HUDEP-2 (cell line): ENCODE measurements around the gene FCGR3B.
"Not testable (repeated sequence)": the region's sequence is repeated elsewhere in the genome, so short reads cannot be mapped to it uniquely, and the experiment has no call there.

Experiments used
- DNase-seq, 76 experiments: peaks; one replicate each; lab custom pipeline; 2025; ENCODE audit not compliant: unreplicated experiment in 76 of 76; lab: John Stamatoyannopoulos, UW

The FCGR3B gene

GRCh38 chr1:161606541-161607336 lies 24.2 kb downstream of the FCGR3B start:
- not testable (repeated sequence) for DNase-seq

- peak in 1 of 76 experiments; percentile 3 for DNase-seq
Observed at GRCh38 chr1:161605762-161606540, 25.0 kb downstream of the FCGR3B start.

DNA sequence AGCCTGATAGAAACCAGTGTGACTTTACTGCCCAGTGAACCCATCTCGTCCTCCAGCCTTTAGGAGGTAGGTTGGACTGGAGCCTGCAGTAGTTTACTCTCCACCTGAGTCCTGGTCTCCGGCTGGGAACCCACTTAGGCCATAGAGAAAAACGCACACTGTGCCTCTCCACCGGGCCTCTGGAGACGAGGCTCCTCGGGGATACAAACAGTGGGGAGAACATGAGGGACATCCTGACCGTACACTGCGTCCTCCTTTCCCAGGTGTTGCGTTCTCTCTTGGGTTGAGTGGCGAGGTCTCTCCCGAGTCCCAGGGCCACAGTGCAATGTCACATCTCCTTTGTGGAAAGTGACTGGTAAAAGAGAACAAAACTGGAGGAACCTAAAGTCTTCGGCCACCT lies 26.0 kb downstream of the FCGR3B start:
- not testable (repeated sequence) for DNase-seq

- not testable (repeated sequence) for DNase-seq
Observed at GRCh38 chr1:161597077-161597476, 33.9 kb downstream of the FCGR3B start.

DNA sequence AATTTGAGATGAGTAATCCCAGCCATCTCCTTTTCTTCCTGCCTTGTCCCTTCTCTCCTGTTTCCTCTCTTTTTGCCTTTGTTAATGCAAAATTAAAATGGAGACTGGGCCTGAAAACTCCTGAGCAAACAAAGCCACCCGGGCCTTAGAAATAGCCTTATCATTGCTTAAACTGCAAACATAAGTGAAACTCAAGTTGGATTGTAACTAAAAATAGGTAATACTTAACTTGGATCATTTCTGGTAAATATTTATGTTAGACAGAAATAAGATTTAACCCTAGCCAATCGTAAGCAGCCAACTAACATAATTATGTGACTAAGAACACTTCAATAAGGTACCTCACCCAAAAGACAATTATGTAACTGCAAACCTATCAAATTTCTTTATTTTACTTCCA lies 35.4 kb downstream of the FCGR3B start:
- not testable (repeated sequence) for DNase-seq

GRCh38 chr1:161595173-161595572 lies 35.8 kb downstream of the FCGR3B start:
- not testable (repeated sequence) for DNase-seq

- DNase-seq = not testable (repeated sequence)
Observed at GRCh38 chr1:161594269-161594984, 36.5 kb downstream of the FCGR3B start.

DNA sequence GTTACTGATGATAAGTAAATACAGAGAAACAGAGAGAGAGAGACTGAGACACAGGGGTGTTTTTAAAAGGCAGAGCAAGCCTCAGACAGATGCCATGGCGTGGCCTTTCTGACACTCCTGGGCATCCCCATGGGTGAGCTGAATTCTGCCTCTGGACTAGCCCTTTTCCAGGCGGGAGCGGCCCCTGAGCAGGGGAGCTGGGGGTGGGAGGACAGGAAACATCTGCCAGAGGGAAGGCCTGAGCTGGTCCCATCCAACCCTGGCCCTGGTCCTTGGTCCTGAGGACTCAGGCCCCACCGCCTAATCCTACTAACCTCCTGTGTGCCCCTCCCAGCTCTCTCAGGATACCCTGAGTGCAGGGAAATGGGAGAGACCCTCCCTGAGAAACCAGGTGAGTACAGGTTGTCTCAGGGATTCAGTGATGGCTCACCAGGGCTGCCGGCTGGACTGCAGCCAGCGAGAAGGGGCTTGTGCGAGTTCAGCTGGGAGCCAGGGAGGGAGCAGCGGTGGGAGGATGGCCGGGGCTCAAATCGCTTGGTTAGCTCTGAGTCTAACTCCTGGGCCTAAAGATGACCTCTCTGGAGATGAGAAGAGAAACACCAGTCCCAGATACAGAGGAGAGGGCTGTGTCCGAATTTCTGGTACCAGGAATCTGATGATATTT lies 37.8 kb downstream of the FCGR3B start:
- not testable (repeated sequence) for DNase-seq

DNA sequence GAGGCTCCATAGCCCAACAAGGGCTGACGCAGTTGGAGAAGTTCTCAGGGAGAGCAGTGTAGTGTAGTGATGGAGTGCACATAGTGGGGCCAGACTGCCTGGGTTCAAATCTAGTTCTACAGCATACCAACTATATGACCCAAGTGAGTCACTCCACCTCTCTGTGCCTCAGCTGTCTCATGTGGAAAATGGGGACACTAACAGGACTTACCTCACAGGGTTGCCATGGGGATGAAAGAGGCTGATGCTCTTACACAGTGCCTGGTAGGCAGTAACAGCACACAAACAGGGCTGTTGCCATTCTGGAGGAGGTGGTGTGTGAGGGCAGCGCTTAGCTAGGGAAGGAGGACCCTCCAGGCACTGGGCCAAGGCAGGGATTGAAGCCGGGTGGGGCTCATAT lies 38.4 kb downstream of the FCGR3B start:
- DNase-seq = not testable (repeated sequence)

DNA sequence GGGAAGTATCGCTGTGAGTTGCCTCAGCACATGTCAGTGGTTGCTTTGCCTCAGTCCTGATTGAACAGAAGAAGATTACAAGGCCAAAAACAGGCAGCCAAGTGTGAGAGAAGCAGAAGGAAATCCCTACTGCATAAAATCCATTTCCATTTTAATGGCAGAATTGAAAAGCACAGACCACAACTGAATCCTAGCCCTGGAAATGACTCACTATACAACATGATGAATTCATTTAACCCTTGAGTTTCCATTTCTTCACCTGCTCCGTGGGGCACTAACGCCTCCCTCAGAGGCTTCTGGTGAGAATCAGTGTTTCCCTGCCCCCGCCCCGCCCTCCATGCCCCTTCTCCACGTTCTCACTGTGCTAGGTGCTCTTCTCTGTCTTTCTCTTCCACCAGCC lies 41.1 kb downstream of the FCGR3B start:
- not testable (repeated sequence) for DNase-seq

DNA sequence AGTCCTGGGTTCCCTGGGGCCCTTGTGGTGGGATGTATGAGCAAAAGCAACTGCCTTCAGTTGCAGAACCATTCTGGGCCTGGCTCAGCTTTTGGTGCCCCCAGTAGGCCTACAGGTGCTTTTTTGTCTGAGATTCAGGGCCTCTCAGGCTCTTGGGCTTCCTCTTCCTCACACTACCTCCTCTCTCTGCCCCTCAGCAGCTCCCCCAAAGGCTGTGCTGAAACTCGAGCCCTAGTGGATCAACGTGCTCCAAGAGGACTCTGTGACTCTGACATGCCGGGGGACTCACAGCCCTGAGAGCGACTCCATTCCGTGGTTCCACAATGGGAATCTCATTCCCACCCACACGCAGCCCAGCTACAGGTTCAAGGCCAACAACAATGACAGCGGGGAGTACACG lies 41.6 kb downstream of the FCGR3B start:
- not testable (repeated sequence) for DNase-seq

GRCh38 chr1:161588596-161588995 lies 42.4 kb downstream of the FCGR3B start:
- DNase-seq = not testable (repeated sequence)

DNA sequence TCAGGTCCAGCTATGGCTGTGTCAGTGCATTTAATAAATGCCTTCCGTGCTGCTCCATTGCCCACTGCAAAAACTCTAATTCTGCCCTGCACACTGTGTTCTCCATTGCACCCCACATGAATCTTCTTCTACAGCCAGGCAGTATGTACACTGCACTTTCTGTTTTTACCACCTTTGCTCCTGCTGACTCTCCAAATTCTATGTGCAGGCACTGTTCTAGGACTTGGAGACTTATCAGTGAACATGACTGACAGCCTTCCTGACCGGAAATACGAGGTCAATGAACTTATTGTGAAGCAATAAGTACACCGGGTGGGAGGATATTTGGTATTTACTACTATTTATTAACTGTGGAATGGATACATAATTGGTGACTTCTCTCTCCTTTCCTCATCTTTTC lies 48.1 kb downstream of the FCGR3B start:
- DNase-seq = not testable (repeated sequence)

GRCh38 chr1:161580879-161581537 lies 50.0 kb downstream of the FCGR3B start:
- DNase-seq = not testable (repeated sequence)

GRCh38 chr1:161579856-161580507 lies 51.0 kb downstream of the FCGR3B start:
- DNase-seq = not testable (repeated sequence)

DNA sequence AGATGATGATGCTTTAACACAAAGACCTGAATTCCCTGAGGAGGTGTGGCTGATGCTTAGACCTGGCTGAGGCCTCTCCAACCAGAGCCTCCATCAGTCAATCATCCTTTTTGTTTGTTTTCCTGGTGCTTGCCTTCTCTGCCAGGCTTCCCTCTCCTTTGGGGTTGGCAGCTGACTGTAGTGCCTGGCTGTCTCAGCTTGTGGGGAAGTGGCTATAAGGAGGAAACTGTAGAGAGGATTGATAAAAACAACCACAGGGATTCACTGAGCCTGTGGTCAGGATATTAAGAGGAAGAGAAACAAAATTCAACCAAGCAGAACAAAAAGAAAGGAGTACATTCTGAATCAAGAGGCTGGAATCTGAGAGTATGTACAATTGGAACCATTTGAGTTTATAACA lies 54.3 kb downstream of the FCGR3B start:
- not testable (repeated sequence) for DNase-seq
